GM03348 (cell line): ENCODE measurements around the gene MACF1.
"Not testable (repeated sequence)": the region's sequence is repeated elsewhere in the genome, so short reads cannot be mapped to it uniquely, and the experiment has no call there.

Experiments
- DNase-seq: peaks from one replicate; pipeline ENCODE4 v3.0.0; 2012; ENCODE audit warnings: low spot score

Gene MACF1

GRCh38 chr1:39425151-39425550, 220.7 kb downstream of the MACF1 start:
- no peak for DNase-seq

- DNase-seq = no peak
Measured at GRCh38 chr1:39425634-39426033, 221.1 kb downstream of the MACF1 start.

- DNase-seq = no peak
Measured at GRCh38 chr1:39426346-39426745, 221.9 kb downstream of the MACF1 start.

GRCh38 chr1:39427374-39427773, 222.9 kb downstream of the MACF1 start:
- no peak for DNase-seq

GRCh38 chr1:39427912-39428311, 223.4 kb downstream of the MACF1 start:
- no peak for DNase-seq

GRCh38 chr1:39431927-39432326, 227.4 kb downstream of the MACF1 start:
- DNase-seq = no peak

GRCh38 chr1:39434797-39435395, 230.4 kb downstream of the MACF1 start:
- DNase-seq = no peak

GRCh38 chr1:39435597-39435996, 231.1 kb downstream of the MACF1 start:
- DNase-seq = no peak

- no peak for DNase-seq
Measured at GRCh38 chr1:39436842-39437241, 232.3 kb downstream of the MACF1 start.

- no peak for DNase-seq
Measured at GRCh38 chr1:39438042-39438441, 233.5 kb downstream of the MACF1 start.

- no peak for DNase-seq
Measured at GRCh38 chr1:39440856-39441255, 236.4 kb downstream of the MACF1 start.

- DNase-seq = no peak
Measured at GRCh38 chr1:39441797-39442196, 237.3 kb downstream of the MACF1 start.

GRCh38 chr1:39445573-39445972, 241.1 kb downstream of the MACF1 start:
- no peak for DNase-seq

GRCh38 chr1:39446986-39447567, 242.6 kb downstream of the MACF1 start:
- no peak for DNase-seq

- not testable (repeated sequence) for DNase-seq
Measured at GRCh38 chr1:39450041-39450440, 245.5 kb downstream of the MACF1 start.

- DNase-seq = no peak
Measured at GRCh38 chr1:39450956-39451606, 246.6 kb downstream of the MACF1 start.

GRCh38 chr1:39452081-39452480, 247.6 kb downstream of the MACF1 start:
- no peak for DNase-seq

GRCh38 chr1:39452540-39452939, 248.0 kb downstream of the MACF1 start:
- no peak for DNase-seq

- DNase-seq = peak; percentile 37
Measured at GRCh38 chr1:39453603-39454002, 249.1 kb downstream of the MACF1 start.

GRCh38 chr1:39458991-39459390, 254.5 kb downstream of the MACF1 start:
- DNase-seq = no peak

GRCh38 chr1:39462074-39462473, 257.6 kb downstream of the MACF1 start:
- peak; percentile 20 for DNase-seq

- no peak for DNase-seq
Measured at GRCh38 chr1:39466413-39467107, 262.1 kb downstream of the MACF1 start.

- DNase-seq = not testable (repeated sequence)
Measured at GRCh38 chr1:39467108-39467720, 262.7 kb downstream of the MACF1 start.
